Osteocyte (in vitro differentiated cells): ENCODE results near the gene RTN4R. TPM values are rescaled to one million over a fixed set of nuclear protein-coding genes. Genes with fewer than 3 reads are reported as not detected.

ENCODE experiments used
- DNase-seq: peaks from one replicate; pipeline ENCODE4 v3.0.0; 2021; ENCODE audit warnings: mixed read lengths; ENCODE audit not compliant: unreplicated experiment; ENCODE audit errors: extremely low spot score
- H3K27ac Mint-ChIP-seq: one replicate; pipeline ENCODE4 v1.8.0; 2021; ENCODE audit warnings: mild to moderate bottlenecking, mixed read lengths; ENCODE audit not compliant: unreplicated experiment
- H3K27me3 Mint-ChIP-seq: one replicate; pipeline ENCODE4 v1.8.0; 2021; ENCODE audit warnings: mixed read lengths; ENCODE audit not compliant: unreplicated experiment
- H3K36me3 Mint-ChIP-seq: one replicate; pipeline ENCODE4 v1.8.0; 2021; ENCODE audit warnings: mixed read lengths; ENCODE audit not compliant: unreplicated experiment
- H3K4me1 Mint-ChIP-seq: one replicate; pipeline ENCODE4 v1.8.0; 2021; ENCODE audit warnings: mixed read lengths; ENCODE audit not compliant: unreplicated experiment
- H3K4me3 Mint-ChIP-seq: one replicate; pipeline ENCODE4 v1.8.0; 2021; ENCODE audit warnings: mild to moderate bottlenecking, moderate library complexity, mixed read lengths; ENCODE audit not compliant: unreplicated experiment
- H3K9me3 Mint-ChIP-seq: one replicate; pipeline ENCODE4 v1.8.0; 2021; ENCODE audit warnings: mixed read lengths; ENCODE audit not compliant: unreplicated experiment
- CTCF ChIP-seq: fragments of 200-600 bp; sonication (generic); IDR thresholded peaks from 2 replicates; pipeline ENCODE4 v1.5.0; 2021; ENCODE audit warnings: antibody characterized with exemption, mild to moderate bottlenecking, moderate library complexity
- total RNA-seq: library from RNA; stranded (reverse); gene quantifications from 2 replicates; pipeline ENCODE4 v1.2.1, GENCODE V29; 2021

The RTN4R gene
- total RNA-seq, 1 donor from 2014 or later = 1.5 TPM

DNA sequence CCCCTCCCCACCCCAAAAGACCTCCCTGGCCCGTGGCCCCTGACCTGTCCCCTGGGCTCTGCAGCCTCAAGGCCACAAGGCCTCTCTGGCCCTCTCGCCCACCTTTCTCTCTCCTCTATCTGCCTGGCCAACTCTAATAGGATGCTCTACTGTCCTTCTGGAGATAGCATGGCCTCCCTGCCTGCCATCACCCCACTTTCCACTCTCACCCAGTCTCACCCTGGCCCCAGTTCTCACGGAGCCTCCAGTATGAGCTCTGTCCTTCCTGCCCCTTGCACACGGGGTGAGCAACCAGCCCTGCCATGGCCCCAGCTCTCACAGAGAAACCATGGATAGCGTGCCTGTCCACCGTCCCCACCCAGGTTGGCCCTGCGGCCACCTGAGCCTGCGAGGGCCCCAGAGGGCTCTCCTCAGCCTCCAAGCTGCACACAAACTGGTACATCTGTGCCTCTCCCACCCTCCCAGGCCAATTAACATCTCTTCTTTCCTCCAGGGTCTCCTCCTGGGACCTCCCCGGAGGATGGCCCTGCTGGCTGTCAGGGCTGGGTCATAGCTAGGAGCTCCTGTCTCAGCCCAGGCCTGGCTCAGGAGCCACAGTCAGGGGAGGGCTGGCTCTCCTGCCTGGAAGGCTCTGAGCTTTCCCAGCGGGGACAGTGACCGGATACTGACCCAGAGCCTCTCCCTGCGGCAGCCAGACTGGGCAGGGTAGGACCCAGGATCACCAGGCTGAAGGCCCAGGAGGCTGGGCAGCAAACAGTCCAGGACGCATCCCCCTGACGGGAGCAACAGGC, 22.3 kb downstream of the RTN4R start:
- Mint-ChIP-seq H3K9me3 (no peaks in the 10 kb centered on the region), H3K36me3 (no peaks in the 10 kb centered on the region), H3K27me3 (no peaks in the 10 kb centered on the region), H3K4me3 (no peak overlapping the region), H3K27ac (no peak overlapping the region), H3K4me1 (peaks cover 20% of the 10 kb centered on the region)
- no peak for DNase-seq
- no peak for TF ChIP-seq CTCF

DNA sequence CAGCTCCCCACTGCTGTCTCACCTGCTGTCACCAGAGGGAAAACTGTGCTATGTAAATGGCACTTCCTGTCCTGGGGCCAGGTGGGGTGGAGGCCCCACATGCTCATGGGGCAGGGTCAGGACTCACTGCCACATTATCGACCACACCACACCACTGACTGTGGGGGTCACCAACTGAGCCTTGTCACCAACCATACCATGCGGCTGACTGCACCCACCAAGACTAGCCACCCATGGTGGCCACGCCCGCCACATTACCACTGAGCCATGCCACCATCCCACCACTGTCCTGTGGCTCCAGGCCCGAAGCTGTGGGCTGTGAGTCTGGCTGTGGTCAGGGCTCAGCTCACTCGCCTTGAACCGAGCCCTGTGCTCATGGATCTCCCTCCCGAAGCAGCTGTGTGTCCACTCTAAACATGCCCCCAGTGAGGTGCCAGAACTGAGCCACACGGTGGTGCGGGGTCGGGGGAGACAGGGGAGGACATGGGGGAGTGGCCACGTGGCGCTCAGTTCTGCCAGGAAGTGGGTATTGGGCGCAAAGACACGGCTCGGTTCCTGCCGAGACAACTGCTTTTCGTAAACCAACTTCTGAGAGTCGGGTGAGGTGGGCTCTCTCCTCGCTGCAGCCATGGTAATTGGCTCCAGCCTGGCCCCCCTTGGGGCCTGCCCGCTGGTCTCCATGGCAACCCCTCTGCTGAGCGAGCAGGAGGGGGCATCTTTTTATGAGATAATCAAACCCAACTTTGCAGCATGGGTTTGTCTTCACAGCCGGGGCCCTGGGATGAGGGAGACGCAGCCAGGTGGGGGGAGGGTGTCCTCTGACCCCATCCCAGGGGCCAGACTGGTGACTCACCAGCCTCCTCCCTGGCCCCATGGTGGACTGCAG, 23.2 kb downstream of the RTN4R start:
- Mint-ChIP-seq H3K9me3 (no peaks in the 10 kb centered on the region), H3K4me1 (peaks cover 20% of the 10 kb centered on the region), H3K27ac (no peak overlapping the region), H3K4me3 (no peak overlapping the region), H3K27me3 (no peaks in the 10 kb centered on the region), H3K36me3 (no peaks in the 10 kb centered on the region)
- no peak for DNase-seq
- TF ChIP-seq CTCF = no peak

- no peak overlapping the region for H3K4me3 Mint-ChIP-seq
- DNase-seq = no peak
- no peaks in the 10 kb centered on the region for H3K27me3 Mint-ChIP-seq
- no peak for TF ChIP-seq CTCF
- H3K9me3 Mint-ChIP-seq = no peaks in the 10 kb centered on the region
- peaks cover 20% of the 10 kb centered on the region for H3K4me1 Mint-ChIP-seq
- H3K27ac Mint-ChIP-seq = no peak overlapping the region
- no peaks in the 10 kb centered on the region for H3K36me3 Mint-ChIP-seq
These were observed 23.9 kb downstream of the RTN4R start for GRCh38 chr22:20244250-20244648.

DNA sequence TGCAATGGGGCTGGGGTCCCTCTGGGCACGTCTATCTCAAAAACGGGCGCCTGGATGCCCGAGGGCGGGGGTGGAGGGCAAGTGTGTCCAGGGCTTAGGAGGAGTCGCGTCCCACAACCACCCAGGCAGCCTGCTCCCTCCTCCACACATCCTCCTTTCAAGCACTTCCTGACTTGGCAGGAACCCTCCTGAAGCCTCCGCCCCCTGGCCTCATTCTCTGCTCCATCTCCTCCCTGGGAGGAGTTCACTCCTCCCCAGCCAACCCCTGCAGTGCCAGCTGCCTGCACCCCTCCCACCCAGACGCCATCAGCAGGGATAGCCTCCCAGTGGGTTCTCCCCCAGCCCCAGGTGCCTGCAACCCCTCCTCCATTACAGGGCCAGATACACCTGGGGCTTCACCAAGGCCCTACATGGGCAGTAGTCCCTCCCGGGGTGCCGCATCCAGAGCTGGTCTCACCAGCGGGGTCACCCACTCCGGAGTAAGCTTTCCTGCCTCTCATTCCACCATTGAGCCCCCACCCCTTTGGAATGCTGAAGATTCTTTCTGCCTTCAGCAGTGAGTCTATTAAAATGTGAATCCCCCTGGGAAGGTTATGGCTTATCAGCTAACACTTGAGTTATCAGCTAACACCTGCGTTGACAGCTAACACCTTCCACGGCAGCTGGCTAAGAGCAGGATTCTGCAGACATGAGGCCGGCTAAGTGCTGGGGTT, 24.4 kb downstream of the RTN4R start:
- TF ChIP-seq CTCF = no peak
- no peaks in the 10 kb centered on the region for H3K27me3 Mint-ChIP-seq

GRCh38 chr22:20243176-20243536, 25.0 kb downstream of the RTN4R start:
- H3K27me3 Mint-ChIP-seq = no peaks in the 10 kb centered on the region
- no peaks in the 10 kb centered on the region for H3K9me3 Mint-ChIP-seq
- no peak overlapping the region for H3K4me3 Mint-ChIP-seq
- H3K36me3 Mint-ChIP-seq = no peaks in the 10 kb centered on the region
- no peak overlapping the region for H3K27ac Mint-ChIP-seq
- H3K4me1 Mint-ChIP-seq = peaks cover 20% of the 10 kb centered on the region
- TF ChIP-seq CTCF = no peak
- DNase-seq = no peak

More for the DNA sequence above, 24.4 kb downstream of the RTN4R start:
- Mint-ChIP-seq H3K9me3 (no peaks in the 10 kb centered on the region), H3K4me1 (peaks cover 20% of the 10 kb centered on the region), H3K36me3 (no peaks in the 10 kb centered on the region), H3K4me3 (no peak overlapping the region), H3K27ac (no peak overlapping the region)
- DNase-seq = no peak
